ENCODE results near the gene MZF1.

The MZF1 gene

DNA sequence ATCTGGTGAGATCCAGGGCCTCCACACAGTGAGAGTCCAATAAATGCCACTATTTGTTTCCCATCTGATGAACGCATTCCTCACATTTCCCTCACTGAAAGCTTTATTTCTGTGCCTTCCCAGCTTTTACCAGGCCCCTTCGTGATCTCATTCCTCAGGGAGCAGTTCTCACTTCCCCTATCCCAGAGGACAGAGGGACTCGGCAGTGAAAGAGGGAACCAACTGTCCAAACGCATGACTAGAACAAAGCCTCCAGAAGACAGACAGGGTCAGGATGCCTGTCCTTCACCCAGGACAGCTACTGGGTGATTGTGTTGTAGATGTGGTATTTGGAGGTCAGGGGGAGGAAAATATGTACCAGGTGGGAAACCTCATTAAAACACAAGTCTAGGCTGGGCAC is 51.5 kb downstream of the MZF1 start:
- no peak for TF ChIP-seq ZC3H10 (CRISPR knock-in tag; IDR thresholded peaks at IDR 0.05)
- TF ChIP-seq PPARA (CRISPR knock-in tag; IDR thresholded peaks at IDR 0.05; ENCODE audit: borderline replicate concordance) = no peak
- TF ChIP-seq OSR1 (CRISPR knock-in tag; IDR thresholded peaks at IDR 0.05) = no peak
- TF ChIP-seq, protein P1, sequence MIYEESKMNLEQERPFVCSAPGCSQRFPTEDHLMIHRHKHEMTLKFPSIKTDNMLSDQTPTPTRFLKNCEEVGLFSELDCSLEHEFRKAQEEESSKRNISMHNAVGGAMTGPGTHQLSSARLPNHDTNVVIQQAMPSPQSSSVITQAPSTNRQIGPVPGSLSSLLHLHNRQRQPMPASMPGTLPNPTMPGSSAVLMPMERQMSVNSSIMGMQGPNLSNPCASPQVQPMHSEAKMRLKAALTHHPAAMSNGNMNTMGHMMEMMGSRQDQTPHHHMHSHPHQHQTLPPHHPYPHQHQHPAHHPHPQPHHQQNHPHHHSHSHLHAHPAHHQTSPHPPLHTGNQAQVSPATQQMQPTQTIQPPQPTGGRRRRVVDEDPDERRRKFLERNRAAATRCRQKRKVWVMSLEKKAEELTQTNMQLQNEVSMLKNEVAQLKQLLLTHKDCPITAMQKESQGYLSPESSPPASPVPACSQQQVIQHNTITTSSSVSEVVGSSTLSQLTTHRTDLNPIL (CRISPR knock-in tag; IDR thresholded peaks at IDR 0.05; ENCODE audit: low read depth) = no peak
- TF ChIP-seq ZNF565 (CRISPR knock-in tag; conservative IDR thresholded peaks at IDR 0.05; ENCODE audit: low read depth) = no peak
- no peak for TF ChIP-seq ZFP30 (CRISPR knock-in tag; IDR thresholded peaks at IDR 0.05)
- TF ChIP-seq TOX (CRISPR knock-in tag; IDR thresholded peaks at IDR 0.05; ENCODE audit: borderline replicate concordance) = no peak
- no peak for TF ChIP-seq ZFP3 (CRISPR knock-in tag; IDR thresholded peaks at IDR 0.05)
- TF ChIP-seq, protein P2, sequence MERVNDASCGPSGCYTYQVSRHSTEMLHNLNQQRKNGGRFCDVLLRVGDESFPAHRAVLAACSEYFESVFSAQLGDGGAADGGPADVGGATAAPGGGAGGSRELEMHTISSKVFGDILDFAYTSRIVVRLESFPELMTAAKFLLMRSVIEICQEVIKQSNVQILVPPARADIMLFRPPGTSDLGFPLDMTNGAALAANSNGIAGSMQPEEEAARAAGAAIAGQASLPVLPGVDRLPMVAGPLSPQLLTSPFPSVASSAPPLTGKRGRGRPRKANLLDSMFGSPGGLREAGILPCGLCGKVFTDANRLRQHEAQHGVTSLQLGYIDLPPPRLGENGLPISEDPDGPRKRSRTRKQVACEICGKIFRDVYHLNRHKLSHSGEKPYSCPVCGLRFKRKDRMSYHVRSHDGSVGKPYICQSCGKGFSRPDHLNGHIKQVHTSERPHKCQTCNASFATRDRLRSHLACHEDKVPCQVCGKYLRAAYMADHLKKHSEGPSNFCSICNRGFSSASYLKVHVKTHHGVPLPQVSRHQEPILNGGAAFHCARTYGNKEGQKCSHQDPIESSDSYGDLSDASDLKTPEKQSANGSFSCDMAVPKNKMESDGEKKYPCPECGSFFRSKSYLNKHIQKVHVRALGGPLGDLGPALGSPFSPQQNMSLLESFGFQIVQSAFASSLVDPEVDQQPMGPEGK (CRISPR knock-in tag; IDR thresholded peaks at IDR 0.05; ENCODE audit: borderline replicate concordance) = no peak
- TF ChIP-seq ARNTL (CRISPR knock-in tag; IDR thresholded peaks at IDR 0.05; ENCODE audit: borderline replicate concordance, low read depth) = no peak
- no peak for TF ChIP-seq ZNF8 (CRISPR knock-in tag; IDR thresholded peaks at IDR 0.05)
- TF ChIP-seq, protein P3, sequence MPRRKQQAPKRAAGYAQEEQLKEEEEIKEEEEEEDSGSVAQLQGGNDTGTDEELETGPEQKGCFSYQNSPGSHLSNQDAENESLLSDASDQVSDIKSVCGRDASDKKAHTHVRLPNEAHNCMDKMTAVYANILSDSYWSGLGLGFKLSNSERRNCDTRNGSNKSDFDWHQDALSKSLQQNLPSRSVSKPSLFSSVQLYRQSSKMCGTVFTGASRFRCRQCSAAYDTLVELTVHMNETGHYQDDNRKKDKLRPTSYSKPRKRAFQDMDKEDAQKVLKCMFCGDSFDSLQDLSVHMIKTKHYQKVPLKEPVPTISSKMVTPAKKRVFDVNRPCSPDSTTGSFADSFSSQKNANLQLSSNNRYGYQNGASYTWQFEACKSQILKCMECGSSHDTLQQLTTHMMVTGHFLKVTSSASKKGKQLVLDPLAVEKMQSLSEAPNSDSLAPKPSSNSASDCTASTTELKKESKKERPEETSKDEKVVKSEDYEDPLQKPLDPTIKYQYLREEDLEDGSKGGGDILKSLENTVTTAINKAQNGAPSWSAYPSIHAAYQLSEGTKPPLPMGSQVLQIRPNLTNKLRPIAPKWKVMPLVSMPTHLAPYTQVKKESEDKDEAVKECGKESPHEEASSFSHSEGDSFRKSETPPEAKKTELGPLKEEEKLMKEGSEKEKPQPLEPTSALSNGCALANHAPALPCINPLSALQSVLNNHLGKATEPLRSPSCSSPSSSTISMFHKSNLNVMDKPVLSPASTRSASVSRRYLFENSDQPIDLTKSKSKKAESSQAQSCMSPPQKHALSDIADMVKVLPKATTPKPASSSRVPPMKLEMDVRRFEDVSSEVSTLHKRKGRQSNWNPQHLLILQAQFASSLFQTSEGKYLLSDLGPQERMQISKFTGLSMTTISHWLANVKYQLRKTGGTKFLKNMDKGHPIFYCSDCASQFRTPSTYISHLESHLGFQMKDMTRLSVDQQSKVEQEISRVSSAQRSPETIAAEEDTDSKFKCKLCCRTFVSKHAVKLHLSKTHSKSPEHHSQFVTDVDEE (CRISPR knock-in tag; IDR thresholded peaks at IDR 0.05) = no peak
- no peak for TF ChIP-seq ISL1 (CRISPR knock-in tag; IDR thresholded peaks at IDR 0.05)
- no peak for TF ChIP-seq BACH2 (CRISPR knock-in tag; IDR thresholded peaks at IDR 0.05; ENCODE audit: borderline replicate concordance)
- TF ChIP-seq, protein P4, sequence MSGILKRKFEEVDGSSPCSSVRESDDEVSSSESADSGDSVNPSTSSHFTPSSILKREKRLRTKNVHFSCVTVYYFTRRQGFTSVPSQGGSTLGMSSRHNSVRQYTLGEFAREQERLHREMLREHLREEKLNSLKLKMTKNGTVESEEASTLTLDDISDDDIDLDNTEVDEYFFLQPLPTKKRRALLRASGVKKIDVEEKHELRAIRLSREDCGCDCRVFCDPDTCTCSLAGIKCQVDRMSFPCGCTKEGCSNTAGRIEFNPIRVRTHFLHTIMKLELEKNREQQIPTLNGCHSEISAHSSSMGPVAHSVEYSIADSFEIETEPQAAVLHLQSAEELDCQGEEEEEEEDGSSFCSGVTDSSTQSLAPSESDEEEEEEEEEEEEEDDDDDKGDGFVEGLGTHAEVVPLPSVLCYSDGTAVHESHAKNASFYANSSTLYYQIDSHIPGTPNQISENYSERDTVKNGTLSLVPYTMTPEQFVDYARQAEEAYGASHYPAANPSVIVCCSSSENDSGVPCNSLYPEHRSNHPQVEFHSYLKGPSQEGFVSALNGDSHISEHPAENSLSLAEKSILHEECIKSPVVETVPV (CRISPR knock-in tag; IDR thresholded peaks at IDR 0.05) = no peak
- TF ChIP-seq GLIS3 (CRISPR knock-in tag; IDR thresholded peaks at IDR 0.05) = no peak
- TF ChIP-seq, protein P5, sequence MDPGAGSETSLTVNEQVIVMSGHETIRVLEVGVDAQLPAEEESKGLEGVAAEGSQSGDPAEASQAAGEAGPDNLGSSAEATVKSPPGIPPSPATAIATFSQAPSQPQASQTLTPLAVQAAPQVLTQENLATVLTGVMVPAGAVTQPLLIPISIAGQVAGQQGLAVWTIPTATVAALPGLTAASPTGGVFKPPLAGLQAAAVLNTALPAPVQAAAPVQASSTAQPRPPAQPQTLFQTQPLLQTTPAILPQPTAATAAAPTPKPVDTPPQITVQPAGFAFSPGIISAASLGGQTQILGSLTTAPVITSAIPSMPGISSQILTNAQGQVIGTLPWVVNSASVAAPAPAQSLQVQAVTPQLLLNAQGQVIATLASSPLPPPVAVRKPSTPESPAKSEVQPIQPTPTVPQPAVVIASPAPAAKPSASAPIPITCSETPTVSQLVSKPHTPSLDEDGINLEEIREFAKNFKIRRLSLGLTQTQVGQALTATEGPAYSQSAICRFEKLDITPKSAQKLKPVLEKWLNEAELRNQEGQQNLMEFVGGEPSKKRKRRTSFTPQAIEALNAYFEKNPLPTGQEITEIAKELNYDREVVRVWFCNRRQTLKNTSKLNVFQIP (CRISPR knock-in tag; IDR thresholded peaks at IDR 0.05; ENCODE audit: borderline replicate concordance, low read depth) = no peak
- no peak for TF ChIP-seq TCF4 (CRISPR knock-in tag; IDR thresholded peaks at IDR 0.05; ENCODE audit: borderline replicate concordance)
- TF ChIP-seq ESRRG (CRISPR knock-in tag; IDR thresholded peaks at IDR 0.05) = no peak

DNA sequence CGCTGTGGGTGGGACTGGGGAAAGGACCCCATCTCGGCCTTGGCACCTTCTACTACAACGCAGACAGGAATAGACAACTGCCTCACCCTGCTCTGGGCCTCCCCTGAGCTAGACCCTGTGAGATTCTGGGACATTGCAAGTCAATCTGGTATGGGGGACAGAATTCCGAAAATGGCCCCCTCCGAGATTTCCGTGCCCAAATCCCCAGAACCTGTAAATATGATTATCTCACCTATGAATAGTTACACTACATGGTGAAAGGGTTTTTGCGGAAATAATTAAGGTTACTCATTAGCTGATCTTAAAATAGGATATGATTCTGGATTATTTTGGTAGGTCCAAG is 52.9 kb downstream of the MZF1 start:
- ATAC-seq = no peak
- TF ChIP-seq, protein P4 (CRISPR knock-in tag; IDR thresholded peaks at IDR 0.05) = no peak
- TF ChIP-seq GLIS3 (CRISPR knock-in tag; IDR thresholded peaks at IDR 0.05) (no peak), ISL1 (CRISPR knock-in tag; IDR thresholded peaks at IDR 0.05) (no peak), ZNF70 (CRISPR knock-in tag; IDR thresholded peaks at IDR 0.05) (no peak), ESRRG (CRISPR knock-in tag; IDR thresholded peaks at IDR 0.05) (no peak), RARB (CRISPR knock-in tag; IDR thresholded peaks at IDR 0.05) (no peak), ZFP30 (CRISPR knock-in tag; IDR thresholded peaks at IDR 0.05) (no peak), BACH2 (CRISPR knock-in tag; IDR thresholded peaks at IDR 0.05; ENCODE audit: borderline replicate concordance) (no peak), ZNF565 (CRISPR knock-in tag; conservative IDR thresholded peaks at IDR 0.05; ENCODE audit: low read depth) (no peak), SNAI2 (CRISPR knock-in tag; IDR thresholded peaks at IDR 0.05) (no peak), ZC3H10 (CRISPR knock-in tag; IDR thresholded peaks at IDR 0.05) (no peak), TCF4 (CRISPR knock-in tag; IDR thresholded peaks at IDR 0.05; ENCODE audit: borderline replicate concordance) (no peak), CSDC2 (CRISPR knock-in tag; IDR thresholded peaks at IDR 0.05) (no peak)
- TF ChIP-seq, protein P5 (CRISPR knock-in tag; IDR thresholded peaks at IDR 0.05; ENCODE audit: borderline replicate concordance, low read depth) = no peak
- TF ChIP-seq, protein P1 (CRISPR knock-in tag; IDR thresholded peaks at IDR 0.05; ENCODE audit: low read depth) = no peak
- TF ChIP-seq, protein P2 (CRISPR knock-in tag; IDR thresholded peaks at IDR 0.05; ENCODE audit: borderline replicate concordance) = no peak

More for the DNA sequence above, 51.5 kb downstream of the MZF1 start:
- ATAC-seq = no peak

All from SK-N-SH treated with all-trans-retinoic acid at 6 μM for 48 hours (cell line).